DND-41 (cell line): ENCODE results near the gene MRM3.

Experiments
- EZH2 ChIP-seq: IDR thresholded peaks from 3 replicates; pipeline ENCODE4 v1.6.1; 2012; ENCODE audit warnings: borderline replicate concordance, low read depth, mild to moderate bottlenecking, moderate library complexity, low read length, inconsistent platforms; ENCODE audit not compliant: severe bottlenecking
- TF ChIP-seq, protein P1 (sequence below): IDR thresholded peaks from 2 replicates; pipeline ENCODE4 v1.5.1; 2012; ENCODE audit warnings: borderline replicate concordance, low read length, moderate library complexity, mild to moderate bottlenecking; ENCODE audit not compliant: poor library complexity, severe bottlenecking; ENCODE audit errors: extremely low read depth

DNA sequence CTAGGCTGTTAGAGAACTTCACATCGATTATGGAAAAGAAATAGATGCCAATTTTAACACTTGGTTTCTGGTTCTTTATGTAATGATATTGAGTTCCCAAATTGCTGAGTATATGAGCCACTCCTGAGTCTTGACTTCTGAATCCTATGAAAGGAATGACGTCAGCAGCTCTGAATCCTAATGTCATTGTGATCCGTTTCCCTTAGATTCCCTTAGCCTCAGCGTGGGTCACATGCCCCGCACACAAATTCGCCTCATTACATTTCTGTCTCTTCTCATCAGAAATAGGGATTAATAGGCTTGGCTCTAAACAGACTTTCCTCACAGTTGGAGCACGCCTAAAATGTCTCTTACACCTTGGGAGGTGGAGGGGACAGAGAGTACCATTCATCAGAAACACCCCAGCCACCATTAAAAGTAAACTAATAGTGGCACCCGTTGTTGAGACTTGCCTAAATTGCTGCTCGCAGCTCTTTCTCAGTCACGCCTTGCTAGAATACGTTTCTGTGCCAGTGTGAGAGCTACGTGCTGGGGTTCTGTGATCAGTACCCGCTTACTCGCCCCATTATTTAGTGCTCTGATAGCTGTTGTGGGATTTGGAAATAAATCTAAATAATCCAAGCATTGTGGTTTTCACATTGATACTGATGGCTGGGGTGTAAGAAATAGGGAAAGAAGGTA lies 7.1 kb downstream of the MRM3 start:
- TF ChIP-seq, protein P1, sequence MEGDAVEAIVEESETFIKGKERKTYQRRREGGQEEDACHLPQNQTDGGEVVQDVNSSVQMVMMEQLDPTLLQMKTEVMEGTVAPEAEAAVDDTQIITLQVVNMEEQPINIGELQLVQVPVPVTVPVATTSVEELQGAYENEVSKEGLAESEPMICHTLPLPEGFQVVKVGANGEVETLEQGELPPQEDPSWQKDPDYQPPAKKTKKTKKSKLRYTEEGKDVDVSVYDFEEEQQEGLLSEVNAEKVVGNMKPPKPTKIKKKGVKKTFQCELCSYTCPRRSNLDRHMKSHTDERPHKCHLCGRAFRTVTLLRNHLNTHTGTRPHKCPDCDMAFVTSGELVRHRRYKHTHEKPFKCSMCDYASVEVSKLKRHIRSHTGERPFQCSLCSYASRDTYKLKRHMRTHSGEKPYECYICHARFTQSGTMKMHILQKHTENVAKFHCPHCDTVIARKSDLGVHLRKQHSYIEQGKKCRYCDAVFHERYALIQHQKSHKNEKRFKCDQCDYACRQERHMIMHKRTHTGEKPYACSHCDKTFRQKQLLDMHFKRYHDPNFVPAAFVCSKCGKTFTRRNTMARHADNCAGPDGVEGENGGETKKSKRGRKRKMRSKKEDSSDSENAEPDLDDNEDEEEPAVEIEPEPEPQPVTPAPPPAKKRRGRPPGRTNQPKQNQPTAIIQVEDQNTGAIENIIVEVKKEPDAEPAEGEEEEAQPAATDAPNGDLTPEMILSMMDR = no peak
- no peak for TF ChIP-seq EZH2
